Measurements from ENCODE around the gene SCN10A. TPM values are rescaled to one million over a fixed set of nuclear protein-coding genes. Genes with fewer than 3 reads are reported as not detected.

SCN10A gene
- total RNA-seq, 2 experiments from 2014 or later: not detected

DNA sequence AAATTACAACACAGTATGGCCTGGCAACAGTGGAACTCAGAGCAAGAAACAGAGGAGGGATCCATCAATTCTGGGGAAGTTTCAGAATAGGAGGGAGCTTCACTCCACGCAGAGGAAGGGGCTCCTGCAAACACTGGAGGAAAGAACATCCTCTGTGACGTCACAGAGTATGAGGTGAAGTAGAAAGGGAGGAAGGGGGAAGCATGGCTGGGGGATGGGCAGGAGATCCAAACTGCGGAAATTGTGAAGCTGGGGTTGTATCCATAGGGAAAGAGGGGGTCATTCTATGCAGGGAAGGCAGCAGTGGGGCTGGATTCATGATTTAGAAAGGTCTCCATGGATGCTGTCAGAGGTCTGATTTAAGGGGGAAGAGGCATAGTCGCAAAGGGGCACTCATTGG lies 8.3 kb upstream of the SCN10A start:
- ATAC-seq: no peak
- no peak for DNase-seq
- Mint-ChIP-seq H3K36me3 (no peaks in the 10 kb centered on the region), H3K4me3 (no peak overlapping the region), H3K27me3 (peaks cover 19% of the 10 kb centered on the region), H3K9me3 (ENCODE audit: low read depth) (no peaks in the 10 kb centered on the region), H3K4me1 (no peaks in the 10 kb centered on the region), H3K27ac (no peak overlapping the region)
- CTCF ChIA-PET: no interaction called here

DNA sequence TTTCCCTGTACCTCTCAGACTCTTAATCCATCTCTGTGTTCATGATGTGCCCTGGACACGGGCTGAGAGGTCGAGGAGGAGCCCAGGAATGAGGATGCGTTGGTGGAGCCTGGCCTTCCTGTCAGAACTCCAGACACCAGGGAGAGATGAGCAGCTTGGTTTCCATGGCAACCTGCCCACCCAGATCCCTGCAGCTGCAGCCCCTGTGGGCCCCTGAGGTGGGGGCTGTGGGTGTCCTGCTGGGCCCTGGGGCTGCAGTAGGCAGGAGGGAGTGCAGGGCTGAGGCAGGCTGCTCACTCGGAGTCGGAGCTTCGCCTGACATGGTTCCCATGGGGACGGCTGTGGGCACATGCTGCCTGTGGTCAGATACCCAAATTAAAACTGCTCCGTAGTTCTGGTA lies 7.7 kb upstream of the SCN10A start:
- no peaks in the 10 kb centered on the region for H3K9me3 Mint-ChIP-seq (ENCODE audit: low read depth)
- peaks cover 19% of the 10 kb centered on the region for H3K27me3 Mint-ChIP-seq
- DNase-seq (no peak), ATAC-seq (no peak)
- no peak overlapping the region for H3K27ac Mint-ChIP-seq
- H3K4me3 Mint-ChIP-seq: no peak overlapping the region
- H3K36me3 Mint-ChIP-seq: no peaks in the 10 kb centered on the region
- CTCF ChIA-PET: no interaction called here
- no peaks in the 10 kb centered on the region for H3K4me1 Mint-ChIP-seq

- ATAC-seq: no peak
Observed at GRCh38 chr3:38823186-38823585, 7.2 kb upstream of the SCN10A start.

DNA sequence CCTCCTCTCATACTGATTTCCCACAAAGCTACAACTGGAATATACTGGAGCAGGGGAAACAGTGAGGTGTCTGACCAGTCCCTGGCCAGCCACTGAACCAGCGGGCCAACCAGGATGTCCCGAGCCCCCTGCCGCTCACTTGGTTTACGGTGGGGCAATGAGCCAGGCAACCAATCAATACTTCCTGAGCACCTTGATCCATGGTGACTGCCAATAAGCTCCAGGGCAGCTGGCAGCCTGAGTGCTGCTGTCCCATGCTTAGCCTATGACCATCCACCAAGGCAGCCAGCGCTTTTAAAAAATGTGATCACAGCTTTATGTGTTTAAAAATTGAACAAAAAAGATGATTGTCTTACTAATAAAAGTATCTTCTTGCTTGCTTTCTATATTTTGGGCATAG lies 4.2 kb downstream of the SCN10A start:
- CTCF ChIA-PET: no interaction called here
- Mint-ChIP-seq H3K27me3 (peaks cover 10% of the 10 kb centered on the region), H3K4me3 (no peak overlapping the region), H3K27ac (no peak overlapping the region), H3K4me1 (no peaks in the 10 kb centered on the region), H3K9me3 (ENCODE audit: low read depth) (no peaks in the 10 kb centered on the region), H3K36me3 (no peaks in the 10 kb centered on the region)
- ATAC-seq: no peak
- no peak for DNase-seq

More at GRCh38 chr3:38823186-38823585, 7.2 kb upstream of the SCN10A start:
- Mint-ChIP-seq H3K4me3 (no peak overlapping the region), H3K4me1 (no peaks in the 10 kb centered on the region), H3K9me3 (ENCODE audit: low read depth) (no peaks in the 10 kb centered on the region), H3K27me3 (peaks cover 19% of the 10 kb centered on the region), H3K36me3 (no peaks in the 10 kb centered on the region), H3K27ac (no peak overlapping the region)
- CTCF ChIA-PET: no interaction called here
- no peak for DNase-seq

GRCh38 chr3:38805765-38806386 lies 10.1 kb downstream of the SCN10A start:
- Mint-ChIP-seq H3K4me3 (no peak overlapping the region), H3K9me3 (ENCODE audit: low read depth) (no peaks in the 10 kb centered on the region), H3K4me1 (no peaks in the 10 kb centered on the region), H3K27me3 (peaks cover 4% of the 10 kb centered on the region), H3K36me3 (no peaks in the 10 kb centered on the region), H3K27ac (no peak overlapping the region)
- DNase-seq (peak; percentile 69), ATAC-seq (peak; percentile 64)
- CTCF ChIA-PET: interaction anchor here (1.3 kb wide), 1 partner anchor 9 kb away, joined by 3 read pairs; no protein-coding TSS in a partner anchor

- CTCF ChIA-PET: no interaction called here
- no peaks in the 10 kb centered on the region for H3K9me3 Mint-ChIP-seq (ENCODE audit: low read depth)
- DNase-seq: no peak
- ATAC-seq: no peak
- no peaks in the 10 kb centered on the region for H3K4me1 Mint-ChIP-seq
- H3K4me3 Mint-ChIP-seq: no peak overlapping the region
- H3K36me3 Mint-ChIP-seq: no peaks in the 10 kb centered on the region
- H3K27me3 Mint-ChIP-seq: peaks cover 4% of the 10 kb centered on the region
- no peak overlapping the region for H3K27ac Mint-ChIP-seq
Observed at GRCh38 chr3:38805004-38805403, 11.0 kb downstream of the SCN10A start.

GRCh38 chr3:38800511-38800910 lies 15.5 kb downstream of the SCN10A start:
- no peaks in the 10 kb centered on the region for H3K9me3 Mint-ChIP-seq (ENCODE audit: low read depth)
- DNase-seq: no peak
- peaks cover 7% of the 10 kb centered on the region for H3K27me3 Mint-ChIP-seq
- no peaks in the 10 kb centered on the region for H3K36me3 Mint-ChIP-seq
- no peak overlapping the region for H3K4me3 Mint-ChIP-seq
- CTCF ChIA-PET: no interaction called here
- no peak for ATAC-seq
- H3K4me1 Mint-ChIP-seq: no peaks in the 10 kb centered on the region
- H3K27ac Mint-ChIP-seq: no peak overlapping the region

DNA sequence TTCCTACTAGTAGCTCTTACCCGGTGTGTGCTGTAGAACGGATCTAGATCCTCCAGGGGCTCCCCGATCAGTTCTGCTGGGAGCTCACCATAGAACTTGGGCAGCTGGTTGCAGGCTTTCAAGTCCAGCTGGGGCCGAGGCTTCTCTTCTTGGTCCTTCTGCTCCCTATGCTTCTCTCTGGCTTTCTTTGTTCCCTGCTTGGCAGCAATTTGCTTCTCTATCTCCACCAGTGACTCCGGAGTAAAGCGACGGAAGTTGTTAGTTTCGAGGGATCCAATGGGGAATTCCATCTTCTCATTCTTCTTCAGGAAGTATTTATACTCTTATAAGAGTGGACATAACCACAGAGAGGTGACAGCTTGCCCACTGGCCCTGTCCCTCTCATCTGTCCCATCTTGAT lies 22.3 kb downstream of the SCN10A start:
- Mint-ChIP-seq H3K27ac (no peak overlapping the region), H3K4me1 (no peaks in the 10 kb centered on the region), H3K4me3 (no peak overlapping the region), H3K9me3 (ENCODE audit: low read depth) (no peaks in the 10 kb centered on the region), H3K36me3 (no peaks in the 10 kb centered on the region), H3K27me3 (peaks cover 11% of the 10 kb centered on the region)
- CTCF ChIA-PET: no interaction called here
- ATAC-seq: no peak
- no peak for DNase-seq

DNA sequence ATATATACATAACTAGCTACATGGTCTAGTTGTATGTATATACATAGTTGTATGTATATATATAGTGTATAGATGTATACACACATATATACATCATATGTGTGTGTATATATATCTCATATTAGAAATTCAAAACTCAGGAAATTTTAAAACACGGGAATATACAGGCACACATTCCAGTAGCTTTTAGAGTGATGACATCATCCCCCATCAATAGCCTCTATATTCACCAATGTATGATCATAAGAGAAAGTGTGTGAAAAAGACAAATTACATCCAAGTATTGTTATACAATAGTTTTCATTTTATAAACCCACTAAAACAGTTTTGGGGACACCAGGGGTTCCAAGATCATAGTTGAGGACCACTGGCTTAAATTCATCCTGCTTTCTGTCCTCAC lies 23.0 kb downstream of the SCN10A start:
- Mint-ChIP-seq H3K9me3 (ENCODE audit: low read depth) (no peaks in the 10 kb centered on the region), H3K36me3 (no peaks in the 10 kb centered on the region), H3K27me3 (peaks cover 11% of the 10 kb centered on the region), H3K27ac (no peak overlapping the region), H3K4me1 (no peaks in the 10 kb centered on the region), H3K4me3 (no peak overlapping the region)
- ATAC-seq: no peak
- CTCF ChIA-PET: no interaction called here
- DNase-seq: no peak

DNA sequence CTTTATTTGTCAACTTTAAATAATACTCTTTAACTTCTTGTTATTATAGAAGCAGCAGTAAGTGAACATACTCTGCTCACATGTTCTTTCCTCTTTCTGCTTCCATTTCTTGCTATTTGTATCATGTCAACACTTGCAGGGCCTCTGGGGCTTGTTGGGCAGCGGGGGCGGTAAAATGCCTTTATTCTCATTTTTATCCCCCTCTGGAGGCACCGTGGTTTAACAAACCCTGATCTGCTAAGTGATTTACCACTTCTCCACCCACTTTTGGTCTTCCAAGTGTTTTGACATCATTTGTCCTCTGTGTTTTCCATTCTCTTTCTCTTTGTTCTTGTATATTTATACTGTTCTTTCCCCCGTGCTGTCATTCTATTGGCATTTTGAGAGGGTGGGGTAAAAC lies 33.9 kb downstream of the SCN10A start:
- no peaks in the 10 kb centered on the region for H3K9me3 Mint-ChIP-seq (ENCODE audit: low read depth)
- H3K4me3 Mint-ChIP-seq: no peak overlapping the region
- CTCF ChIA-PET: no interaction called here
- peaks cover 17% of the 10 kb centered on the region for H3K27me3 Mint-ChIP-seq
- DNase-seq (no peak), ATAC-seq (no peak)
- H3K4me1 Mint-ChIP-seq: no peaks in the 10 kb centered on the region
- H3K27ac Mint-ChIP-seq: no peak overlapping the region
- H3K36me3 Mint-ChIP-seq: no peaks in the 10 kb centered on the region

DNA sequence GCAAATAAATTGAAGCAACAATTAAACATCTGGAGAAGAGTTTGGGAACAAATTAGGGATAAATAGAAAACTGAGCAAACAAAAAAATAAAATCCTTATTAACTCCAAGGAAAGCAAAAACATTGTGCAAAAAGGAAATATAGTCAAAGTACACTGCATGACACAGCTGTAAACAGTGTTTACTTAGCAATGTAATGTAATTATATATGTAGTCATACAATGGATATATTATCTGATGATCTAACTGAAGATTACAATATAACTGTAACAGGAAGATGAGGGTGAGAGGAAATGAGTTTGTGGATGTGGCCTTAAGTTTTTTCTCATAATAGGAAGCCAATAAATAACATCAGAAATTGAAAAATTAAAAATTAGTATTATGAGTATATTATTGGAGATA lies 42.5 kb downstream of the SCN10A start:
- Mint-ChIP-seq H3K4me1 (no peaks in the 10 kb centered on the region), H3K27me3 (peaks cover 7% of the 10 kb centered on the region), H3K4me3 (no peak overlapping the region), H3K9me3 (ENCODE audit: low read depth) (no peaks in the 10 kb centered on the region), H3K27ac (no peak overlapping the region), H3K36me3 (no peaks in the 10 kb centered on the region)
- CTCF ChIA-PET: no interaction called here
- no peak for ATAC-seq
- DNase-seq: no peak

GRCh38 chr3:38763569-38763968 lies 52.4 kb downstream of the SCN10A start:
- no peaks in the 10 kb centered on the region for H3K9me3 Mint-ChIP-seq (ENCODE audit: low read depth)
- no peaks in the 10 kb centered on the region for H3K36me3 Mint-ChIP-seq
- DNase-seq (no peak), ATAC-seq (no peak)
- H3K27ac Mint-ChIP-seq: no peak overlapping the region
- no peak overlapping the region for H3K4me3 Mint-ChIP-seq
- CTCF ChIA-PET: no interaction called here
- peaks cover 18% of the 10 kb centered on the region for H3K27me3 Mint-ChIP-seq
- H3K4me1 Mint-ChIP-seq: no peaks in the 10 kb centered on the region

DNA sequence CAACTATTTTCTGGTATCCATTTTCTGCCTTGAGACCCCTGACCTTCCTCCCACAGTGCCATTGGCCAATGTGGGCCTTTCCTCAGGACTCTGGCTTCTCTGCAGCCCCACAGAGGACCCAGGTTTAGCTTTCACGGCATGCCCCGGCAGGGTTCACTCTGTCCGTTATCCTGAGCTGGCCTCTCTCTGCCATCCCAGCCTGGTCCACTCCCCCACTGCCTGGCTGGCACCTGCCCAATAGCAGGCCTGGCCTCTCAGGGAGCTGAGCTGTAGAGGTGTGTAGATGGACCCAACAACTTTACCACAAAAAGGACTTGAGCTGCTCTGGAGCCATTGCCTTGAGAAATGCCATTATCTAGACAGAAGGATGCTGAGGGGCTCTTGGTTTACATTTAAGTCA lies 57.5 kb downstream of the SCN10A start:
- CTCF ChIA-PET: no interaction called here
- Mint-ChIP-seq H3K36me3 (no peaks in the 10 kb centered on the region), H3K27ac (no peak overlapping the region), H3K4me1 (no peaks in the 10 kb centered on the region), H3K9me3 (ENCODE audit: low read depth) (no peaks in the 10 kb centered on the region), H3K4me3 (no peak overlapping the region), H3K27me3 (no peaks in the 10 kb centered on the region)
- no peak for ATAC-seq
- DNase-seq: no peak

GRCh38 chr3:38757721-38758120 lies 58.3 kb downstream of the SCN10A start:
- H3K4me3 Mint-ChIP-seq: no peak overlapping the region
- no peaks in the 10 kb centered on the region for H3K4me1 Mint-ChIP-seq
- H3K36me3 Mint-ChIP-seq: no peaks in the 10 kb centered on the region
- H3K9me3 Mint-ChIP-seq (ENCODE audit: low read depth): no peaks in the 10 kb centered on the region
- CTCF ChIA-PET: no interaction called here
- ATAC-seq (no peak), DNase-seq (no peak)
- peaks cover 3% of the 10 kb centered on the region for H3K27me3 Mint-ChIP-seq
- H3K27ac Mint-ChIP-seq: no peak overlapping the region

DNA sequence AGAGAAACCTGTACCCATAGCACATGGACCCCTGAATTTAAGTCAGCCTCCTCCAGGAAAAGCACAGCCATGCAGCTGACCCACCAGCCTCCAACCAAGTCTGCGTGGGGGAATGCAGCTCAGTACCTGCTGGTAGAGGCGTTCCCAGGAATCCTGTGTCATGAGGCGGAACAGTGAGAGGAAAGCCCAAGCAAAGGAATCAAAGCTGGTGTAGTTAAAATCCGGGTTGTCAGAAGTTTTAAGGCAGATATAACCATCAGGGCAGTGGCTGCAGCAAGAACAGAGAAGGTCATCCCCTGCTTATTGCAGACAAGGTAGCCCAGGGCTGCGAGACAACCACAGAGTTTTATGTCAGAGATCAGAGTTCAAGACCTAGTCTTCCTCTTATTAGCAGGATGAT lies 59.1 kb downstream of the SCN10A start:
- CTCF ChIA-PET: no interaction called here
- no peak overlapping the region for H3K4me3 Mint-ChIP-seq
- no peaks in the 10 kb centered on the region for H3K9me3 Mint-ChIP-seq (ENCODE audit: low read depth)
- H3K27me3 Mint-ChIP-seq: peaks cover 3% of the 10 kb centered on the region
- ATAC-seq: no peak
- no peak for DNase-seq
- H3K4me1 Mint-ChIP-seq: no peaks in the 10 kb centered on the region
- no peaks in the 10 kb centered on the region for H3K36me3 Mint-ChIP-seq
- H3K27ac Mint-ChIP-seq: no peak overlapping the region

Data from activated CD8-positive, alpha-beta memory T cell treated with anti-CD3 and anti-CD28 coated beads, Interleukin-2, amount 10 ng/mL, durations not matched to agents 7 days and 5 days (primary cell).